GM12891 (cell line): ENCODE data around the gene TGIF2.
"Not testable (repeated sequence)": the region's sequence is repeated elsewhere in the genome, so short reads cannot be mapped to it uniquely, and the experiment has no call there.

Experiments used
- DNase-seq: peaks from one replicate; pipeline ENCODE4 v3.0.0; 2011; ENCODE audit warnings: low spot score; ENCODE audit not compliant: insufficient read length
- FAIRE-seq: peaks from 2 replicates; lab custom pipeline; 2011; peaks lifted over from hg19 to GRCh38; lab: Jason Lieb, UNC
- PAX5 ChIP-seq: IDR thresholded peaks from 2 replicates; pipeline ENCODE4 v1.6.1; 2011; ENCODE audit warnings: low read length, moderate library complexity, mild to moderate bottlenecking; ENCODE audit not compliant: insufficient read depth, severe bottlenecking
- POLR2A ChIP-seq: IDR thresholded peaks from 2 replicates; pipeline ENCODE4 v1.6.1; 2011; ENCODE audit warnings: low read depth, low read length, control low read depth
- POLR2AphosphoS5 ChIP-seq: IDR thresholded peaks from 2 replicates; pipeline ENCODE4 v1.6.1; 2011; ENCODE audit warnings: low read depth, low read length, control low read depth
- POU2F2 ChIP-seq: IDR thresholded peaks from 2 replicates; pipeline ENCODE4 v1.6.1; 2011; ENCODE audit warnings: low read depth, mild to moderate bottlenecking, control low read depth, low read length, moderate library complexity
- SPI1 ChIP-seq: IDR thresholded peaks from 2 replicates; pipeline ENCODE4 v1.6.1; 2011; ENCODE audit warnings: low read depth, low read length, control low read depth
- TAF1 ChIP-seq: IDR thresholded peaks from 2 replicates; pipeline ENCODE4 v1.6.1; 2011; ENCODE audit warnings: low read depth, low read length, control low read depth

TGIF2 gene

GRCh38 chr20:36563374-36563773 lies 10.0 kb upstream of the TGIF2 start:
- no peak for DNase-seq
- no peak for TF ChIP-seq POLR2A
- no peak for TF ChIP-seq POU2F2
- no peak for FAIRE-seq

- FAIRE-seq, result not testable (repeated sequence)
Observed at GRCh38 chr20:36564078-36564725, 9.2 kb upstream of the TGIF2 start.

GRCh38 chr20:36564726-36565121 lies 8.7 kb upstream of the TGIF2 start:
- not testable (repeated sequence) for FAIRE-seq, DNase-seq

More at GRCh38 chr20:36564078-36564725, 9.2 kb upstream of the TGIF2 start:
- DNase-seq, result not testable (repeated sequence)

GRCh38 chr20:36565520-36565919 lies 7.9 kb upstream of the TGIF2 start:
- no peak for TF ChIP-seq POLR2AphosphoS5
- TF ChIP-seq POU2F2, result no peak
- TF ChIP-seq SPI1, result no peak
- TF ChIP-seq POLR2A, result no peak
- no peak for TF ChIP-seq TAF1
- no peak for TF ChIP-seq PAX5
- no peak for FAIRE-seq
- DNase-seq, result no peak

GRCh38 chr20:36569847-36570429 lies 3.5 kb upstream of the TGIF2 start:
- FAIRE-seq (no peak), DNase-seq (no peak)
- TF ChIP-seq POLR2AphosphoS5, result no peak

GRCh38 chr20:36571564-36572504 lies 1.6 kb upstream of the TGIF2 start:
- DNase-seq (no peak), FAIRE-seq (no peak)
- TF ChIP-seq POLR2A (no peak), PAX5 (no peak), POU2F2 (no peak), POLR2AphosphoS5 (no peak), SPI1 (no peak), TAF1 (no peak)

GRCh38 chr20:36572701-36573102 lies 695 bp upstream of the TGIF2 start:
- FAIRE-seq, result peak; percentile 5
- DNase-seq, result no peak
- TF ChIP-seq TAF1, result no peak
- no peak for TF ChIP-seq SPI1
- TF ChIP-seq POLR2AphosphoS5, result no peak
- TF ChIP-seq POU2F2, result no peak
- no peak for TF ChIP-seq PAX5
- TF ChIP-seq POLR2A, result no peak

GRCh38 chr20:36573798-36574365 lies 485 bp downstream of the TGIF2 start:
- FAIRE-seq, result no peak
- no peak for DNase-seq
- TF ChIP-seq SPI1 (peak; percentile 43; the same call in 1 of the 2 replicates), TAF1 (no peak), POU2F2 (no peak), PAX5 (no peak), POLR2AphosphoS5 (peak; percentile 28; the same call in 1 of the 2 replicates)

GRCh38 chr20:36574366-36575135 lies 1.2 kb downstream of the TGIF2 start:
- DNase-seq (peak; percentile 54), FAIRE-seq (peak; percentile 80)
- no peak for TF ChIP-seq SPI1
- TF ChIP-seq TAF1, result peak; percentile 22; the same call in 1 of the 2 replicates
- peak; percentile 16; the same call in 1 of the 2 replicates for TF ChIP-seq POLR2A
- no peak for TF ChIP-seq POLR2AphosphoS5

- DNase-seq, result no peak
- no peak for FAIRE-seq
- TF ChIP-seq SPI1, result no peak
- no peak for TF ChIP-seq POLR2AphosphoS5
- no peak for TF ChIP-seq POU2F2
- no peak for TF ChIP-seq POLR2A
- TF ChIP-seq TAF1, result no peak
- TF ChIP-seq PAX5, result no peak
Observed at GRCh38 chr20:36576081-36576445, 2.7 kb downstream of the TGIF2 start.
